ENCODE data around the gene EXOC6B. TPM values are rescaled to one million over a fixed set of nuclear protein-coding genes. Genes with fewer than 3 reads are reported as not detected.
A peak's percentile ranks its signal among the peaks of the same experiment; 100 is the strongest.

EXOC6B gene
- total RNA-seq, 4 donors from 2014 or later = 54.9 to 93.7 (median 64.6) TPM

DNA sequence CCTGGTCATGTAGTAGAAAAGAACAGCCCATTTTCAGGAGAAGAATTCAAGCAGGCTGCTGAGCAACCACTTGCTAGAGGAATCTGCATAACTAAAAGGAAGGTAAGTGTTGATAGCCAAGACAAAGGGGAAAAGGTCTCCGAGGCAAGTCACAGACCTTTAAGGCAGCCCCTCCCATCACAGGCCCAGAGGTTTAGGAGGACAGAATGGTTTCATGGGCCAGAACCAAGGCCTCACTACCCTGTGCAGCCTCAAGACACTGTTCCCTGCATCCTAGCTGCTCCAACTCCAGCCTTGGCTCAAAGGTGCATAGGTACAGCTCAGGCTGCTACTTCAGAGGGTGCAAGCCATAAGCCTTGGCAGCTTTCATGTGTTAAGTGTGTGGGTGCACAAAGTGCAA lies 439.5 kb downstream of the EXOC6B start:
- Histone ChIP-seq H3K4me3 (no peak overlapping the region), H3K27me3 (no peaks in the 10 kb centered on the region), H3K36me3 (no peaks in the 10 kb centered on the region), H3K27ac (no peak overlapping the region), H3K4me1 (no peaks in the 10 kb centered on the region), H3K9me3 (no peaks in the 10 kb centered on the region)
- TF ChIP-seq POLR2A (IDR thresholded peaks at IDR 0.05) (no peak), CTCF (IDR thresholded peaks at IDR 0.05) (no peak)
- no peak for DNase-seq

GRCh38 chr2:72378753-72379348 lies 447.0 kb downstream of the EXOC6B start:
- Histone ChIP-seq H3K27ac (no peak overlapping the region), H3K27me3 (no peaks in the 10 kb centered on the region), H3K4me3 (no peak overlapping the region), H3K4me1 (no peaks in the 10 kb centered on the region), H3K36me3 (peaks cover 0 to 25% (median 0%) of the 10 kb centered on the region in 3 donors), H3K9me3 (no peaks in the 10 kb centered on the region)
- DNase-seq = no peak
- TF ChIP-seq POLR2A (IDR thresholded peaks at IDR 0.05) (no peak), CTCF (IDR thresholded peaks at IDR 0.05) (no peak)

DNA sequence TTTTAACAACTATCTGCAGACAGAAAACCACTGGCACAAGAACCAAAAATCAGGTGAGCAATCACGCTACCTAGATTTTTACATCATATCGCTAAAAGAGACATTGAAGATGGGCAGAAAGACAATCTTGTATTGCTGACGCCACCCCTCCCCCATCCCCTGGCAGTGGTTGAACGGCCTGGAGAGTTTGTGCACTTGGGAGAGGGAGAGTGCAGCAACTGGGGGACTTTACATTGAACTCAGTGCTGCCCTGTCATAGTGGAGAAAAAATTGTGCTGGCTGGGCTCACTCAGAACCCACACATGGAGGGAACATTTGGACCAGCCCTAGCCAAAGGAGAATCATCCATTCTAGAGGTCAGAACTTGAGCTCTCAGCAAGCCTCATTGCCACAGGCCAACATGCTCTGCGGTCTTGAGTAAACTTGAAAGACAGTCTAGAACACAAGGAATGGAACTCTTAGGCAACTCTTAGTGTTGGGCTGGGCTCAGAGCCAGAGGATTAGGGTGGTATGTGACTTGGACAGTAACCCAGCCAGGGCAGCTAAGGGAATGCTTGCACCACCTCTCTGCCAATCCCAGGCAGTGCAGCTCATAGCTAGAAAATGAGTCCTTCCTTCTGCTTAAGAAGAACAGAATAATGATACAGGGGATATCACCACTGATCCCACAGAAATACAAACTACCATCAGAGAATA lies 458.2 kb downstream of the EXOC6B start:
- Histone ChIP-seq H3K4me1 (no peaks in the 10 kb centered on the region), H3K4me3 (no peak overlapping the region), H3K27ac (no peak overlapping the region), H3K27me3 (no peaks in the 10 kb centered on the region), H3K9me3 (no peaks in the 10 kb centered on the region), H3K36me3 (no peaks in the 10 kb centered on the region)
- DNase-seq = no peak
- TF ChIP-seq CTCF (IDR thresholded peaks at IDR 0.05) (peak in 1 of 6 experiments; percentile 8), POLR2A (IDR thresholded peaks at IDR 0.05) (no peak)

DNA sequence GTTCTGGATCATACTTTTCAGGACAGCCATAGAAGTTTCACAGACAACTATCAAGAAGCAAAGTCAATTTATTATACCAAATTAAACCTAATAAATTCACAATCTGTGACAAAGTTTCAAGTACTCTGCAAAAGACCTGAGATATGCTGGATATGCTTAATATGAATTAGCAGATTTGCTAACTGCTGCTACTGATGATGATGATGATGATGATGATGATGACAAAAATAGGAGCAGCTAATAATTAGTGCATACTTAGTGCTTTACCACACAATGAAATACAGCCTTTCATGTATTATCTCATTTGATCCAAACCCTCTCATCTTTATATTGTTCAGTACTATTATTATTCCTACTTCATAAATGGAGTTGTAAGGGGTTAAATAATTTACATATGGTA lies 462.4 kb downstream of the EXOC6B start:
- no peaks in the 10 kb centered on the region for H3K27me3 ChIP-seq
- no peaks in the 10 kb centered on the region for H3K4me1 ChIP-seq
- no peaks in the 10 kb centered on the region for H3K9me3 ChIP-seq
- H3K4me3 ChIP-seq = no peak overlapping the region
- no peak for DNase-seq
- no peaks in the 10 kb centered on the region for H3K36me3 ChIP-seq
- no peak for TF ChIP-seq POLR2A (IDR thresholded peaks at IDR 0.05)
- no peak for TF ChIP-seq CTCF (IDR thresholded peaks at IDR 0.05)
- no peak overlapping the region for H3K27ac ChIP-seq

GRCh38 chr2:72362733-72363132 lies 463.1 kb downstream of the EXOC6B start:
- no peak overlapping the region for H3K4me3 ChIP-seq
- no peaks in the 10 kb centered on the region for H3K27me3 ChIP-seq
- no peak overlapping the region for H3K27ac ChIP-seq
- TF ChIP-seq CTCF (IDR thresholded peaks at IDR 0.05) (no peak), POLR2A (IDR thresholded peaks at IDR 0.05) (no peak)
- H3K4me1 ChIP-seq = no peaks in the 10 kb centered on the region
- H3K9me3 ChIP-seq = no peaks in the 10 kb centered on the region
- H3K36me3 ChIP-seq = no peaks in the 10 kb centered on the region
- DNase-seq = no peak
